Activated naive CD8-positive, alpha-beta T cell treated with anti-CD3 and anti-CD28 coated beads, Interleukin-2, amount 10 ng/mL, durations not matched to agents 7 days and 5 days (primary cell): ENCODE measurements around the gene LRRC14B. TPM values are rescaled to one million over a fixed set of nuclear protein-coding genes. Genes with fewer than 3 reads are reported as not detected.
"Not testable (repeated sequence)": the region's sequence is repeated elsewhere in the genome, so short reads cannot be mapped to it uniquely, and the experiment has no call there.

Source experiments
- ATAC-seq: fragments of 150-1000 bp; cut with Tn5 transposase; one replicate; pipeline ENCODE4 v1.10.0; 2021; ENCODE audit warnings: low read depth, moderate library complexity
- POLR2A ChIA-PET: fragments of 350-600 bp; sonication (Branson Sonifier 250); formaldehyde crosslinking; loops from one replicate; lab custom pipeline; 2021; ENCODE audit warnings: antibody characterized with exemption; lab: Charles Lee
- DNase-seq: peaks from one replicate; pipeline ENCODE4 v3.0.0; 2021
- H3K27ac Mint-ChIP-seq: one replicate; pipeline ENCODE4 v1.8.0; 2022; ENCODE audit warnings: mild to moderate bottlenecking, mixed read lengths
- H3K27me3 Mint-ChIP-seq: one replicate; pipeline ENCODE4 v1.8.0; 2022; ENCODE audit warnings: mild to moderate bottlenecking, moderate library complexity, mixed read lengths
- H3K36me3 Mint-ChIP-seq: one replicate; pipeline ENCODE4 v1.8.0; 2021; ENCODE audit warnings: mild to moderate bottlenecking, mixed read lengths
- H3K4me1 Mint-ChIP-seq: one replicate; pipeline ENCODE4 v1.8.0; 2021; ENCODE audit warnings: mixed read lengths
- H3K4me3 Mint-ChIP-seq: one replicate; pipeline ENCODE4 v1.8.0; 2022; ENCODE audit warnings: mild to moderate bottlenecking, moderate library complexity, mixed read lengths
- H3K9me3 Mint-ChIP-seq: one replicate; pipeline ENCODE4 v1.8.0; 2021; ENCODE audit warnings: mixed read lengths
- total RNA-seq, 2 experiments: library from RNA; stranded (reverse); gene quantifications; one replicate each; pipeline ENCODE4 v1.2.3, GENCODE V29; 2021

LRRC14B gene
- total RNA-seq, 2 experiments from 2014 or later: 0.37 to 0.44 TPM

GRCh38 chr5:241045-241669 is 49.9 kb downstream of the LRRC14B start:
- not testable (repeated sequence) for H3K4me1 Mint-ChIP-seq, H3K27ac Mint-ChIP-seq, H3K9me3 Mint-ChIP-seq, H3K27me3 Mint-ChIP-seq, H3K4me3 Mint-ChIP-seq, DNase-seq, ATAC-seq
- H3K36me3 Mint-ChIP-seq: peaks cover 39% of the 10 kb centered on the region
- POLR2A ChIA-PET: interaction anchor here (0.6 kb wide), 1 partner anchor 30 kb away, joined by 4 read pairs; no protein-coding TSS in a partner anchor

- Mint-ChIP-seq H3K4me3 (peak overlapping the region; percentile 53), H3K36me3 (peaks cover 55% of the 10 kb centered on the region), H3K27ac (peak overlapping the region; percentile 81)
- DNase-seq, H3K4me1 Mint-ChIP-seq, H3K27me3 Mint-ChIP-seq, ATAC-seq, H3K9me3 Mint-ChIP-seq: not testable (repeated sequence)
- POLR2A ChIA-PET: interaction anchor here (1.9 kb wide), 1 partner anchor 27 kb away, joined by 6 read pairs; the partner anchor contains the start of gene PDCD6
Observed at GRCh38 chr5:243683-244367, 52.5 kb downstream of the LRRC14B start.

- H3K4me3 Mint-ChIP-seq, DNase-seq, ATAC-seq, H3K4me1 Mint-ChIP-seq, H3K27ac Mint-ChIP-seq, H3K27me3 Mint-ChIP-seq, POLR2A ChIA-PET, H3K9me3 Mint-ChIP-seq: not testable (repeated sequence)
- H3K36me3 Mint-ChIP-seq: peaks cover 52% of the 10 kb centered on the region
Observed at GRCh38 chr5:245717-246116, 54.4 kb downstream of the LRRC14B start.

Other genes with a start within 250 kb of the LRRC14B start
- under 1 TPM in 1 of 2 experiments, not detected in 1; 0.03 TPM for gene PLEKHG4B, start 99.3 kb upstream of the LRRC14B start, total RNA-seq
- 1 to 10 TPM; 6.2 to 7.8 TPM for gene CCDC127, start 26.7 kb downstream of the LRRC14B start, total RNA-seq
- gene SDHA, start 26.8 kb downstream of the LRRC14B start, total RNA-seq: 100 to 1,000 TPM; 167 to 172 TPM
- gene PDCD6, start 80.2 kb downstream of the LRRC14B start, total RNA-seq: 10 to 100 TPM; 85.6 to 87.6 TPM
- 10 to 100 TPM; 35.7 to 41.6 TPM for gene AHRR, start 130.2 kb downstream of the LRRC14B start, total RNA-seq